CD4-positive, alpha-beta T cell treated with Interleukin-17A for 1 hour (primary cell): ENCODE data around the gene SEMA6B.
"Not testable (repeated sequence)": the region's sequence is repeated elsewhere in the genome, so short reads cannot be mapped to it uniquely, and the experiment has no call there.

Experiments
- DNase-seq: peaks from one replicate; pipeline ENCODE4 v3.0.0-alpha.2; 2020

Gene SEMA6B

GRCh38 chr19:4542896-4543841 lies 16.3 kb downstream of the SEMA6B start:
- no peak for DNase-seq

- DNase-seq: not testable (repeated sequence)
Observed at GRCh38 chr19:4541806-4542145, 17.7 kb downstream of the SEMA6B start.

GRCh38 chr19:4541114-4541805 lies 18.2 kb downstream of the SEMA6B start:
- DNase-seq: no peak

GRCh38 chr19:4539693-4540581 lies 19.5 kb downstream of the SEMA6B start, which contains the start of gene LRG1:
TSS of gene LRG1 (minus strand) at chr19:4540036. CDS start at chr19:4540013, 23 bp downstream.
- DNase-seq: peak; percentile 9

- DNase-seq: no peak
Observed at GRCh38 chr19:4539169-4539692, 20.3 kb downstream of the SEMA6B start.

GRCh38 chr19:4538601-4538954 lies 20.9 kb downstream of the SEMA6B start:
- DNase-seq: no peak

DNA sequence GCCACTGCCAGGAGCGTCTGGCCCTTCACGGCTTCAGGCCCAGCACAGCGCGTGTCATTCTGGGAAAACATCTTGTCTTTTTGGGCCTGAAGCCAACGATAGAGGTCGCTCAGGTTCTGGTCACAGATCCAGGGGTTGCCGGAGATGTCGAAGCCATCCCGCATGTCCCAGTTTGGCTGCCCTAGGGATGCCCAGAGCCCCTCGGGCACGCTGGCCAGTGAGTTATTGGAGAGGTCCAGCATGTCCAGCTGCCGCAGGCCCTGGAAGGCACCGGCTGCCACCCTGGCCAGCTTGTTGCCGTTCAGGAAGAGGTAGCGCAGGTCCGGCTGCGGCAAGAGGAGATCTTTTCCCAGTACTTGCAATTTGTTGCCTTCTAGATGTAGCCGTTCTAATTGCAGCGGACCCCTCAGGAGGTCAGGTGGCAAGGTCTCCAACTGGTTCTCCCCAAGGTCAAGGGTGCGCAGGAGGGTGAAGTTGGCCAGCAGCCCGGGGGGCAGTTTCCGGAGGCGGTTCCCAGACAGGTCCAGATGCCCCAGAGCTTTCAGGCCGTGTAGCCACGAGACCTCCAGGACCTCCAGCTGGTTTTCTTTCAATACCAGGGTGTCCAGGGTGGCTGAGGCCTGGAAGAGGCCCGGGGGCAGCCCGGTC lies 21.4 kb downstream of the SEMA6B start:
- DNase-seq: no peak

DNA sequence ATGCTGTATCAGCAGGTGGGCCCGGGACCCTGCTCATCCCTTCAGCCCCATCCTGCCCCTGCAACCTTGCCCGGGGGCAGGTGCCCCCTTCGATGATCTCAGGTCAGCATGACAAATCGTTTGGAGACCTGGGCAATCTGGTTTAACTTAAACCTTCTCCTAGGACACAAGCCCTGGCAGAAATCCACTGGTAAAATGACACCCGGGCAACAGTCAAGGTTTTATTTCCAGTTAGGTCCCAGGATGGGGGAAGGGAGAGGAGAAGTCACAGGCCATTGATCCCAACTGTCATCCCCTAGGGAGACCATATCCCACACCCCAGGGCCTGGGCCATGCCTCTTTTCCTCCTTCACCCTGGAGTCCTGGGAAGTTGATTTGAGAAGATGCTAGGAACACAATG lies 22.7 kb downstream of the SEMA6B start:
- DNase-seq: no peak

- DNase-seq: peak; percentile 49
Observed at GRCh38 chr19:4534836-4535658, 24.4 kb downstream of the SEMA6B start, which contains the start of gene PLIN5. TSS of gene PLIN5 (minus strand) at chr19:4535224. CDS start at chr19:4534074, 1,150 bp downstream.

GRCh38 chr19:4533835-4534424 lies 25.6 kb downstream of the SEMA6B start:
- no peak for DNase-seq

DNA sequence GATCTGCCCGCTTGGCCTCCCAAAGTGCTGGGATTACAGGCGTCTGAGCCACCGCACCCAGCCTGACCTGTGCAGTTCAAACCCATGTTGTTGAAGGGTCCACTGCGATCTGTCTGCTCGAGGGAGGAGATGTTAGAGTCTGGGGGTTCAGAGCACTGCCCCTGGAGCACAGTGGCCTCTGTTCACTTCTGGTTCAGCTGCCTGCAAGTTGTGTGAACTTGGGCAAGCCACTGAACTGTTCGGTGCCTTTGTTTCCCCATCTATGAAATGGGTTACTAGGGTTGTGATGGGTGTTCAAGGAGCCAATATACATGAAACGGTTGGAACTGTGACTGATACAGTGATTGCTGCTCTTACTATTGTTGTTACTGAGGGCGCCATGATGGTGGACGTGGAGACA lies 26.1 kb downstream of the SEMA6B start:
- DNase-seq: no peak

DNA sequence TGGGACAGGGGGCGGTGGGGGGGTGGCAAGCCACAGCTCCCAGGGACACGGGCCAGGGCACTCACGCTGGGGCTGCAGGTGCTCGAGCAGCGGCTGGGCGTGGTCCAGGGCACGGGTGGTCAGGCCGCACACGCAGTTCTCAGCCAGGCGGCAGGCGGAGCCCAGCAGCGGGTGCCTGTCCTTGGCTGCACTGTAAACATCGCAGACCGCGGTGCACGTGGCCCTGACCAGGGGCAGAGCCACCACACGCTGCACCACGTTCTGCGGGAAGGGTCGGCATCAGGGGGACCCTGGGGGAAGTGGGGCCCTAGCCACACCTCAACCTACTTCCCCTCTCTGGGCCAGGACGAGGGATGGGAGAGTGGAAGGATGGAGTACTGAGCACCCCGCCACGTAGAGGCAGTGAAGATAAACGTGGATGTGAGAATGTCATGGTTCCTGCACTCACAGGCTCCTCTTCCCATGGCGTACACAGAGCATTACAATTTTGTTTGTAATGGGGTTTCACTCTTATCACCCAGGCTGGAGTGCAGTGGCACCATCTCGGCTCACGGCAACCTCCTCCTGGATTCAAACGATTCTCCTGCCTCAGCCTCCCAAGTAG lies 27.8 kb downstream of the SEMA6B start:
- DNase-seq: no peak

GRCh38 chr19:4529924-4530522 lies 29.5 kb downstream of the SEMA6B start:
- DNase-seq: no peak

GRCh38 chr19:4528843-4529242 lies 30.6 kb downstream of the SEMA6B start:
- no peak for DNase-seq

- DNase-seq: not testable (repeated sequence)
Observed at GRCh38 chr19:4527377-4527776, 32.1 kb downstream of the SEMA6B start.

GRCh38 chr19:4525563-4526002 lies 33.9 kb downstream of the SEMA6B start:
- DNase-seq: no peak

- DNase-seq: peak; percentile 64
Observed at GRCh38 chr19:4524808-4525562, 34.5 kb downstream of the SEMA6B start.

- no peak for DNase-seq
Observed at GRCh38 chr19:4523306-4524110, 36.0 kb downstream of the SEMA6B start.
